HG03159 (cell line): Measurements from ENCODE around the gene NQO1.
"Not testable (repeated sequence)": the region's sequence is repeated elsewhere in the genome, so short reads cannot be mapped to it uniquely, and the experiment has no call there.

Experiments used
- ATAC-seq: cut with Tn5 transposase; IDR thresholded peaks from one replicate; pipeline ENCODE4 v1.9.1; 2021; ENCODE audit warnings: mild to moderate bottlenecking, moderate library complexity; ENCODE audit not compliant: unreplicated experiment

Gene NQO1

GRCh38 chr16:69744363-69745231, 18.2 kb upstream of the NQO1 start:
- no peak for ATAC-seq

GRCh38 chr16:69741951-69742904, 15.9 kb upstream of the NQO1 start:
- ATAC-seq, result no peak

GRCh38 chr16:69741519-69741918, 15.2 kb upstream of the NQO1 start:
- no peak for ATAC-seq

- ATAC-seq, result no peak
Measured at GRCh38 chr16:69732101-69732500, 5.7 kb upstream of the NQO1 start.

GRCh38 chr16:69731280-69731679, 4.9 kb upstream of the NQO1 start:
- ATAC-seq, result not testable (repeated sequence)

- ATAC-seq, result not testable (repeated sequence)
Measured at GRCh38 chr16:69729030-69729429, 2.7 kb upstream of the NQO1 start.

- ATAC-seq, result no peak
Measured at GRCh38 chr16:69727916-69728270, 1.5 kb upstream of the NQO1 start.

- ATAC-seq, result no peak
Measured at GRCh38 chr16:69725480-69726312, 664 bp downstream of the NQO1 start.

- ATAC-seq, result no peak
Measured at GRCh38 chr16:69724981-69725479, 1.3 kb downstream of the NQO1 start.

- no peak for ATAC-seq
Measured at GRCh38 chr16:69724414-69724873, 1.9 kb downstream of the NQO1 start.

GRCh38 chr16:69721441-69721957, 4.9 kb downstream of the NQO1 start:
- no peak for ATAC-seq

- no peak for ATAC-seq
Measured at GRCh38 chr16:69720822-69721430, 5.4 kb downstream of the NQO1 start.

GRCh38 chr16:69718111-69718764, 8.1 kb downstream of the NQO1 start:
- no peak for ATAC-seq

GRCh38 chr16:69717066-69717465, 9.3 kb downstream of the NQO1 start:
- ATAC-seq, result no peak

GRCh38 chr16:69712914-69713581, 13.3 kb downstream of the NQO1 start:
- no peak for ATAC-seq

- no peak for ATAC-seq
Measured at GRCh38 chr16:69712277-69712676, 14.1 kb downstream of the NQO1 start.

- ATAC-seq, result no peak
Measured at GRCh38 chr16:69711115-69711740, 15.1 kb downstream of the NQO1 start.

GRCh38 chr16:69709456-69710084, 16.8 kb downstream of the NQO1 start:
- no peak for ATAC-seq
